Measurements from ENCODE around the gene AP1M1.

The AP1M1 gene

GRCh38 chr19:16204005-16204294, 6.2 kb downstream of the AP1M1 start:
- DNase-seq (ENCODE audit: low read depth in 1 of 2, low spot score in 1 of 2): no peak
- TF ChIP-seq POLR2AphosphoS5 (IDR thresholded peaks at IDR 0.05; ENCODE audit: low read depth) (no peak), REST (IDR thresholded peaks at IDR 0.05; ENCODE audit: insufficient replicate concordance, low read depth) (no peak), GABPA (IDR thresholded peaks at IDR 0.05; ENCODE audit: low read depth) (no peak), CTCF (IDR thresholded peaks at IDR 0.05; ENCODE audit: insufficient read depth, low read length) (no peak), SPI1 (IDR thresholded peaks at IDR 0.05; ENCODE audit: borderline replicate concordance, low read depth) (no peak)

GRCh38 chr19:16205205-16206045, 7.7 kb downstream of the AP1M1 start:
- Histone ChIP-seq H3K27me3 (ENCODE audit: insufficient read depth, poor library complexity, severe bottlenecking) (no peaks in the 10 kb centered on the region), H3K27ac (replicated peaks) (no peak overlapping the region), H3K4me3 (replicated peaks; ENCODE audit: insufficient read depth, low read length) (no peak overlapping the region)
- DNase-seq (ENCODE audit: low read depth in 1 of 2, low spot score in 1 of 2): no peak
- TF ChIP-seq SPI1 (IDR thresholded peaks at IDR 0.05; ENCODE audit: borderline replicate concordance, low read depth): no peak
- no peak for TF ChIP-seq REST (IDR thresholded peaks at IDR 0.05; ENCODE audit: insufficient replicate concordance, low read depth)
- TF ChIP-seq GABPA (IDR thresholded peaks at IDR 0.05; ENCODE audit: low read depth): no peak
- TF ChIP-seq POLR2AphosphoS5 (IDR thresholded peaks at IDR 0.05; ENCODE audit: low read depth): no peak
- no peak for TF ChIP-seq CTCF (IDR thresholded peaks at IDR 0.05; ENCODE audit: insufficient read depth, low read length)

More at GRCh38 chr19:16204005-16204294, 6.2 kb downstream of the AP1M1 start:
- no peak overlapping the region for H3K4me3 ChIP-seq (replicated peaks; ENCODE audit: insufficient read depth, low read length)
- H3K27ac ChIP-seq (replicated peaks): no peak overlapping the region
- H3K27me3 ChIP-seq (ENCODE audit: insufficient read depth, poor library complexity, severe bottlenecking): no peaks in the 10 kb centered on the region

- no peak for DNase-seq (ENCODE audit: low read depth in 1 of 2, low spot score in 1 of 2)
- no peak overlapping the region for H3K27ac ChIP-seq (replicated peaks)
- H3K4me3 ChIP-seq (replicated peaks; ENCODE audit: insufficient read depth, low read length): no peak overlapping the region
- H3K27me3 ChIP-seq (ENCODE audit: insufficient read depth, poor library complexity, severe bottlenecking): no peaks in the 10 kb centered on the region
- TF ChIP-seq POLR2AphosphoS5 (IDR thresholded peaks at IDR 0.05; ENCODE audit: low read depth): no peak
- no peak for TF ChIP-seq SPI1 (IDR thresholded peaks at IDR 0.05; ENCODE audit: borderline replicate concordance, low read depth)
- TF ChIP-seq REST (IDR thresholded peaks at IDR 0.05; ENCODE audit: insufficient replicate concordance, low read depth): no peak
- TF ChIP-seq CTCF (IDR thresholded peaks at IDR 0.05; ENCODE audit: insufficient read depth, low read length): no peak
- no peak for TF ChIP-seq GABPA (IDR thresholded peaks at IDR 0.05; ENCODE audit: low read depth)
Observed at GRCh38 chr19:16206046-16206605, 8.4 kb downstream of the AP1M1 start.
